ENCODE measurements around the gene ATP10A. TPM values are rescaled to one million over a fixed set of nuclear protein-coding genes. Genes with fewer than 3 reads are reported as not detected.

The ATP10A gene
- polyA plus RNA-seq, 3 donors: 0.71 to 3.9 (median 0.92) TPM

GRCh38 chr15:25687276-25687675 is 175.9 kb downstream of the ATP10A start:
- Histone ChIP-seq H3K4me3 (replicated peaks in 1 of 3; ENCODE audit: low read depth in 2 of 3, low read length in 3 of 3) (no peak overlapping the region), H3K27ac (ENCODE audit: low read depth in 1 of 2, low read length in 2 of 2) (no peak overlapping the region), H3K4me2 (replicated peaks; ENCODE audit: extremely low read depth, low read length, poor library complexity, severe bottlenecking) (no peak overlapping the region), H4K20me1 (ENCODE audit: insufficient read depth, low read length) (no peaks in the 10 kb centered on the region), H3K79me2 (ENCODE audit: insufficient read depth, low read length) (no peaks in the 10 kb centered on the region), H3K27me3 (ENCODE audit: control insufficient read depth in 2 of 2, insufficient read depth in 2 of 2, low read length in 2 of 2) (no peaks in the 10 kb centered on the region), H3K9me3 (replicated peaks in 1 of 2; ENCODE audit: control insufficient read depth in 1 of 2, insufficient read depth in 1 of 2, low read length in 2 of 2) (peaks cover 0 to 7% of the 10 kb centered on the region in 2 donors), H3K4me1 (ENCODE audit: control insufficient read depth in 1 of 2, insufficient read depth in 2 of 2, low read length in 2 of 2) (no peaks in the 10 kb centered on the region), H2AFZ (ENCODE audit: insufficient read depth, low read depth, low read length, poor library complexity, severe bottlenecking) (no peak overlapping the region), H3K9ac (ENCODE audit: insufficient read depth, low read length, poor library complexity, severe bottlenecking) (no peak overlapping the region), H3K36me3 (replicated peaks in 1 of 2; ENCODE audit: control insufficient read depth in 1 of 2, insufficient read depth in 2 of 2, low read length in 2 of 2) (peaks cover 0 to 11% of the 10 kb centered on the region in 2 donors)
- Mint-ChIP-seq H3K4me1 (no peaks in the 10 kb centered on the region), H3K27ac (no peak overlapping the region), H3K4me3 (no peak overlapping the region), H3K9me3 (peaks cover 4 to 13% (median 9%) of the 10 kb centered on the region in 7 donors), H3K36me3 (peaks cover 3 to 17% of the 10 kb centered on the region in 2 donors), H3K27me3 (ENCODE audit: low read depth in 3 of 3) (no peaks in the 10 kb centered on the region)
- TF ChIP-seq CTCF (IDR thresholded peaks at IDR 0.05): no peak
- 100% methylated on average over 1 of the region's 5 CpGs for WGBS (ENCODE audit: insufficient coverage)
- no peak for DNase-seq
- intact Hi-C loops (cut with micrococcal nuclease): no loop called here

GRCh38 chr15:25686780-25687179 is 176.3 kb downstream of the ATP10A start:
- Histone ChIP-seq H3K9ac (ENCODE audit: insufficient read depth, low read length, poor library complexity, severe bottlenecking) (no peak overlapping the region), H3K79me2 (ENCODE audit: insufficient read depth, low read length) (no peaks in the 10 kb centered on the region), H3K4me1 (ENCODE audit: control insufficient read depth in 1 of 2, insufficient read depth in 2 of 2, low read length in 2 of 2) (no peaks in the 10 kb centered on the region), H3K27me3 (ENCODE audit: control insufficient read depth in 2 of 2, insufficient read depth in 2 of 2, low read length in 2 of 2) (no peaks in the 10 kb centered on the region), H3K4me2 (replicated peaks; ENCODE audit: extremely low read depth, low read length, poor library complexity, severe bottlenecking) (no peak overlapping the region), H3K4me3 (replicated peaks in 1 of 3; ENCODE audit: low read depth in 2 of 3, low read length in 3 of 3) (no peak overlapping the region), H2AFZ (ENCODE audit: insufficient read depth, low read depth, low read length, poor library complexity, severe bottlenecking) (no peak overlapping the region), H3K27ac (ENCODE audit: low read depth in 1 of 2, low read length in 2 of 2) (no peak overlapping the region), H3K36me3 (replicated peaks in 1 of 2; ENCODE audit: control insufficient read depth in 1 of 2, insufficient read depth in 2 of 2, low read length in 2 of 2) (peaks cover 0 to 11% of the 10 kb centered on the region in 2 donors), H3K9me3 (replicated peaks in 1 of 2; ENCODE audit: control insufficient read depth in 1 of 2, insufficient read depth in 1 of 2, low read length in 2 of 2) (peaks cover 0 to 7% of the 10 kb centered on the region in 2 donors), H4K20me1 (ENCODE audit: insufficient read depth, low read length) (no peaks in the 10 kb centered on the region)
- DNase-seq: no peak
- intact Hi-C loops (cut with micrococcal nuclease): no loop called here
- H3K4me1 Mint-ChIP-seq: no peaks in the 10 kb centered on the region
- H3K27me3 Mint-ChIP-seq (ENCODE audit: low read depth in 3 of 3): no peaks in the 10 kb centered on the region
- H3K27ac Mint-ChIP-seq: no peak overlapping the region
- peaks cover 4 to 13% (median 9%) of the 10 kb centered on the region in 7 donors for H3K9me3 Mint-ChIP-seq
- WGBS (ENCODE audit: insufficient coverage): no CpG with 5 or more reads among the region's 6 CpGs
- peaks cover 3 to 17% of the 10 kb centered on the region in 2 donors for H3K36me3 Mint-ChIP-seq
- no peak overlapping the region for H3K4me3 Mint-ChIP-seq
- TF ChIP-seq CTCF (IDR thresholded peaks at IDR 0.05): no peak

All from CD14-positive monocyte (primary cell).